ENCODE measurements around the gene FOXD3. TPM values are rescaled to one million over a fixed set of nuclear protein-coding genes. Genes with fewer than 3 reads are reported as not detected.

FOXD3 gene
- 0.05 TPM in 1 of 2 replicates, not detected in the other for total RNA-seq (2014; rRNA removed; shearing (Covaris generic))
- polyA plus RNA-seq (2015; cell fraction: cytosol; rRNA removed), result 0.23 TPM in 1 of 2 replicates, not detected in the other
- 0.11 TPM in 1 of 2 replicates, not detected in the other for polyA plus RNA-seq (2015; cell fraction: nucleus; rRNA removed)

DNA sequence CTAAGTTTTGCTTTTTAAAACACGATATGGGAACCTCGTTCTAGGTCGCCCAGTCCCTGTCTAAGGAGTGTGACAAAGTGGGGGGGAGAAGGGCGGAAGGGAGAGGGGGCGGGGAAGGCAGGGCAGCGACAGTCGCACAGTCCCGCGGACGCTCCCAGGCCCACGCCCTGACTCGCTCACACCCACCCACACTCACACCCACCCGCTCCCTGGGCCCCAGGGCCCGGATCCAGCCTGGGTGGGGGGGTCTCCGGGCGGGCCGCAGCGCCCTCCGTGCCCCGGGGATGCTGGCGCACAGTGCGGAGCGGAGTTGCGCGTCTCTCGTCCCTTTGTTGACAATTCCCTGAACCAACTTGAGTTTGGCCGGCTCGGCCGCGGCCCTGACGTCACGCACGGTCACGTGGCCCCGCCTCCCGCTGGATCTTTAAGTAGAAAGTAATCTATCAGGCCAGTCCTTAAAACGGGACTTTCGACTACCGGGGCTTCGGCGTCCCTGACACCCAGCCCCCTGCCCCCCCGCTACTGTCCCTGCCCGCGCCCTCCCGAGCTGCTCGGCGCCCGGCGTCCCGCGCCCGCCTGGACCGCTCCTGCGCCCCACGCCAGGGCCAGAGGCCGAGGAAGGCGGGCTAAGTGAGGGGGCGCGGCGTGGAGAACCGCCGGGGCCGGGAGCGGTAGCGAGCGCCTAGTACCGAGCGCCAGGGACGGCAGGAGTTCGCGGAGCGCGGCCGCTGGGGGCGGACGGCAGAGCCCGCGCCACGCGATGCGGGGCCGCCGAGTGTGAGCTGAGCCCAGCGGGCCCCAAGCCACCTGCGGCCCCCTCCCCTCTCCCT lies at the start of gene FOXD3:
Gene FOXD3 (plus strand): TSS at position 454 of the 830 bp plus-strand sequence. CDS start 492 bp downstream, outside the sequence.
- peak; percentile 15 for DNase-seq (ENCODE audit: low read depth)

DNA sequence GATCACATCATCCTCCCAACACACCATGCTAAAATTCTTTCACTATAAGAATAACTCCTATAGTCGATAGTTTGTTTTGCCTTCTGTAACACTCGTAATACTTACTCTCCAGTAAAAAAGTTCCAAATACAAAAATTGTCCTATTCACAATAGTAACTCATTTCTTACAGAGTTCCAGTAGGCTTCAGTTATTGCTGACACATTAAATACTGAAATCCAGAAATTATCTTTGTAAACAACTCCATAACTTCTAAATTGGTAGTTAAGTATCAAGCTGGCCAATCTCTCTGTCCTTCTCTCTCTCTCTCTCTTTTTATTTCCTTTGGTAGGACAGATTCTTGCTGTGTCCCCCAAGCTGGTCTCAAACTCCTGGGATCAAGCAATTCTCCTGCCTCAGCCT lies 49.6 kb upstream of the FOXD3 start:
- DNase-seq (ENCODE audit: low read depth), result no peak

DNA sequence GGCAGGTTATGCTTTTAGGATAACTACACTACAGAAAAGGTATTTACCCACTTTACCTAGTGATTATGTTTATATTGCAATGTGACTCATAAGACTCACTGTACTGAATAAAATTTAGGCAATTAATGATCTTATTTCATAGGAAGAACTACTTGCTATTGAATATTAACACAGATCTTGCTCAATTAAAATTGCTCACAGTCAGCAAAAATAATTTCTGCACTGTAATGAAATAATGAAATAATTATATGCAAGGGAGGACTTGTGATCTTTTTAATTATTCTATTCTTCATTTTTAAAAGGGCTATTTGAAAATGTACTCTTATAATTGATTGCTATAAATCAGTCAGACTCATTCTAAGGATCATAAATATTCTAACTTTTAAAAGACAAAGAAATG lies 48.0 kb upstream of the FOXD3 start:
- no peak for DNase-seq (ENCODE audit: low read depth)

DNA sequence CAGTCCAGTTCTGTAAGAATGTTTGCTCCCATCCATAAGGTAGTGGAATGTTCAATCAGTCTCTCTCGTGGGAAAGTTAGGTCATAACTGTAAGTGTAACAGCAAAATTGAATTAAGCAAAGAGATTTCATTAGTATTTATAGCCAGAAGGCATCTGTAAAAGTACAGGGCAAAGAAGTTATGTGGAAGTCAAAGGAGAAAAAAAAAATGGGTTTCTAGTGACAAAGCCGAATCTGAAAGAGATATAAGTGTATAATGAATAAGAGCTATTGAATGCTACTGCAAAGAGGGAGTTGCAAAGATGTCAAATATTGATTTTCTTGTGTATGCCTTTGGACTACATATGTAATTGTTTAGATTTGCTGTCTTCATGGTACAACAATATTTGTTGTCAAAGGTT lies 47.4 kb upstream of the FOXD3 start:
- DNase-seq (ENCODE audit: low read depth), result no peak

DNA sequence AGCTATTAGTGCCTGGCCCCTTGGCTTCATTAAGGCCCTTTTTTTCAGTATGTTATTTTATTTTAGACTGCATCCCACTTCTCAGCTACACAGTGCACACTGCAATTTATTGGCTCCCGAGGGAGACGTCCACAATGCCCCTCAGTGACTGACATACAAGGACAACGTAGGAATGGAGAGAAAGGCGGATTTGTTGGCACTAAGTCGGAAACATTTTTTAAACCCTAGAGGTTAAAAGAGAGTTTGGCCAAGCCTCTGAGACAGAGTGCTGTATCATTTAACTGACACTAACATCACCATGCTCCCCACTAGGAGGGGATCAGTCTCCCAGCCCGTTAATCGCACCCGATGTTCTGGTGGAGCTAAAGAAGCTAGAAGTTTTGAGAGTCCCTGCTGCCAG lies 45.7 kb upstream of the FOXD3 start:
- no peak for DNase-seq (ENCODE audit: low read depth)

DNA sequence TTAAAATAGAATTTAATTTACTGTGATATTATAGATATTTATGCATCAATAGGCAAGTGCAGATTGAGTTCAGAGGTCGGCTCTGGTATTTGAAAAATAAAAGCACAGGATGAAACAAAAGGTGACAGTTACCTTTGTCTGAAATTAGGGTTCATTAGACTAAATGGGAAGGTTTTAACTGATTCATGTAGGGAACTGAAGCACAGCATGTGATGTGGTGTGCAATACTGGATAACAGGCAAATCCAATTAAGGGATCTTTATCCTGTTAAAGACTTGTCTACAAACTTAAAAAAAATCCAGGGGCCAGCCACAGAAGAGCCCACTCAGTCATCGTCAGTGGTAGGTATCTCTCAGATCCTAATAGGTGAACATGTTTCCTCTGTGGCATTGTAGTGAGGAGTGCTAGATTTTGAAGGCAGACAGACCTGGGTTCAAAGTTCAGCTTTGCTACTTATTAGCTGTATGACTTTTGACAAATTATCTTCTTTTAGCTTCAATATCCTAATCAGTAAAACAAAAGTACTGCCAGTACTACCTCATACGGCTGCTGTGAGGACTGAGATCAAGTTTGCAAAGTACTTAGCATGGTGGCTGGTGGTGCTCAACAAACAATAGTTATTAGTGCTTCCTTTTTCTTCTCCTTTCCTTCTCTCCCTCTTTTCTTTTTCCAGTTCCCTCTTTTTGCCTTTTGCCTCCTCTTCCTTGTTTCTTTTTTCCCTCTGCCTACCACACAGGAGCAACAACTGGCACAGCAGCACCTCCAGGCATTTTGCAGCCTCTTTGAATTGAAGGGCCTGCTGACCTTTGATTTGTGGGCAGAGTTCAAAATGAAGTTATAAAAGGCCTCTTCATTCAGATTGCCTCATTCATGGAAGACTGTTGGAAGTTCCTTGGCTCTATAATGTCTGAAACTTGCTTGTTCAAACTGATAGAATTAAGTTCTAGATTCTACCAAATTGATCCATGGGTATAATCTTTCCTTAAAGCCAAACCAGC lies 44.9 kb upstream of the FOXD3 start:
- DNase-seq (ENCODE audit: low read depth), result no peak

DNA sequence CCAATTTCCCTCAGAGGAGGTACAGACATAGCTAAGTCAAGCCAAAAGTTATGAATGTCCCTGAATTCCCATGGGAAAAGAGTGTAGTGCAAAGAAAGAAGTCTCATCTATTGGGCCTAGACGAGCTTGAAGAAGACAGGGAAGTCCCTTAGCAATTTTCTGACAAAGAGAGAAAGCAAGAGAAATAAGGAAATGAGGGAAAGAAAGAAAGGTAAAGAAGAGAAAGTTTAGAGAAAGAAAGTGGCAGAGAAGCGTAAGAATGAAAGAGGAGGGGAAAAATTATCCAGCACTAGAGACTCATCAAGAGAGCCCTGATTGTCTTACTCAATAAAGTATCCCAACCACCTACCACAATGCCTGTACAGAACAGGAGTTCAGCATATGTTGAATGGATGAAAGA lies 40.6 kb upstream of the FOXD3 start:
- no peak for DNase-seq (ENCODE audit: low read depth)

DNA sequence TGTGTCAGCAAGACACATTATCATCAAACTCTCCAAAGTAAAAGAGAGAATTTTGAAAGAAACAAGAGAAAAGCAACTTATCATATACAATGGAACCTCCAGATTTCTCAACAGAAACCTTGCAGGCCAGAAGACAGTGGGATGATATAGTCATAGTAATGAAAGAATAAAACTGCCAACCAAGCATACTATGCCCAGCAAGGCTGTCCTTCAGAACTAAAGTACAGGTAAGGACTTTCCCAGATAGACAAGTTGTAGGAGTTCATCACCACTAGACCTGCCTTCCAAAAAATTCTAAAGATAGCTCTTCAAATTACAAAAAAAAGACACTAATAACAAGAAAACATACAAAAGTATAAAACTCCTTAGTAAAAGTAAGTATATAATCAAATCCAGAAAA lies 33.2 kb upstream of the FOXD3 start:
- no peak for DNase-seq (ENCODE audit: low read depth)

DNA sequence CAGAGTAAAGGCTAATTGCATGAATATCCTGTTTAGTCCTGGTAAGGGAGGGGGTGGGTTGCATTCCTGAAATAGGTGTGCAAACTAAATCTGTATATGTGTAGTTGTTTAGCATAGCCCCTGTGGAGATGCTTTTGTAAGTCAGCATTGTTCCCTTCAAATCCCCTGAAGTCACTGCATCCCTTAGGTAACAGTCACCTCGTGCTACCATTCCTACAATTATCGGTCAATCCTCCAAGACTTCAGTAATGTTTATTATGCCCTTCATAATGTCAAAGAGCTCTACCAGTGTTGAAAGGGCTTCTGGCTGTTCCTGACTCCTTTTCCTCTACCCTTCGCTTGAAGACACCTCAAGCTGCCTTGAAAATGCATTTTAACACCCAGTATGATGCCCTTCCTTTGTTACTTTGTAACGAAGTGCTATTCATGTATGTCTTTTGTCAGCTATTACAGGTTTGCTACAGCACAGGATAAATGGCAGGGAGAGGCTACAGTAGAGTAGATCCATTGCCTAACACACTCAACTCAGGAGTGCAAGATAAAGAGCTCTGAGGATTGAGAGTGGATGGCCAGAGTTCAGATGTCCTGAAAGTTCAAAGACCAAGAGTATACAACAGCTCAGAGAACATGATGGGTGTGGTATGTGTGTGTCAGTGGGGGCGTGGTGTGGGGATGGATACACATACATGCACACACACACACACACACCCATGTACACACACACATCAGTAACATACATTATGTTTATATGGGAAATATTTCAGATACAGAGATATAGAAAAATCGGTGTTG lies 27.4 kb upstream of the FOXD3 start:
- DNase-seq (ENCODE audit: low read depth), result no peak

DNA sequence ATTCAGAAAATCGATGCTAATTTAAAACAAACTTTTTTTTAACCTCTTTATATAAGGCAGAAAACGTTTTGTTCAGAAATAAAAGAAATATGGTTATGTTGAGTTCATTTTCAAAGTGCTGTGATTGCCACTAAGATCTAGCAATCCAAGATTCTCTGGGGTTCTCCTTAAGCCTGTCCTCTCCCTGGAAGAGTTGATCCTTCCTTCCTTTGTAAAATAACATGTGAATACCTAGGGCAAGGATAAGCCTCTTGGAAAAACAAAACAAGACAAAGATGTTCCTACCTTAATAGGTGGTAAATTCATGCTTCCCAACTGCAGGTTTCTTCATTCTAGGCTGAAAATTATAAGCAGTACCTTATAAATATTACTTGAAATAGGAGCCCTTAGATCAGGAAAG lies 18.0 kb upstream of the FOXD3 start:
- DNase-seq (ENCODE audit: low read depth), result no peak

DNA sequence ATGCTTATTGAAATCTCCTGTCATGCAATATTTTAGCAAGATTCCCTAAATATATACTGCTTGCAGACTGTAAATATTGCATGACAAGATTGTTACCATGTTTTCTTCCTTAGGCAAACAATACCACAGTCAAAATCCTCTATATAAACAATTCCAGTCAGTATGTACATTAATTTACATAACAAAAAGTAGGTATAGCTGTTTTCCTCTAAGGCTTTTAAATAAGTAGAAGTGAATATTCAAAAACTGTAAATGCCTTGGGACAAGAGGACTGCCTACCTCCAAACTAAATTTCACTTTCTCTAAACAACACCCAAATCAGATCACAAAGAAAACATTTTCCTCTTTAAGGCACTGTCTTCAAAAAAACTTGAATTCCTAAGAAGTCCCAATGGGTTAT lies 17.3 kb upstream of the FOXD3 start:
- DNase-seq (ENCODE audit: low read depth), result no peak

DNA sequence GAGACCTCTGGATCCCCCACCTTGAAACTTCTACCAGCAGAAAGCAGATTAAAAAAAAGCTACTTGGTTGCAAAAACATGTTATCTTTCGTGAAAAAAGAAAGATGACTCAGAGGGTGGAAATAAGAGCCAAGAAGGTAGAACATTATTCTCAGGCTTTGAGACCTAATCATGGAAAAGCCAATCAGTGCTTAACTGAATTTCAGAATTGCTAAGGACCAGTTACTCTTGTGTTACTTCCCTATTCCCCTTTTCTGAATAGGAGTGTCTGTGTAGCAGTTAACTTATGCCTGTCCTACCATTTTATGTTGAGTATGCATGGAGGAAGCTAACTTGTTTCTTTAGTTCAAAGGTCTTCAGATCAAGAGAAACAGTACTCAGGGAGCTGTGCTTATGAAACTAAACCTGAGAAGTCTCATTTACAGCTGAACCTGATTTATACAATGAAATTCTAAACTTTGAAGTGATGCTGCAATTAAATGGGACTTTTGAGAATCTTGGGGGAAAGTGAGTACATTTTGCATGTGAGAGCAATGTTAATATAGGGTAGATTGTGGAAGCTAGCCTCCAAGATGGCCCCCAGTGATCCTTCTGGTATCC lies 15.1 kb upstream of the FOXD3 start:
- no peak for DNase-seq (ENCODE audit: low read depth)

DNA sequence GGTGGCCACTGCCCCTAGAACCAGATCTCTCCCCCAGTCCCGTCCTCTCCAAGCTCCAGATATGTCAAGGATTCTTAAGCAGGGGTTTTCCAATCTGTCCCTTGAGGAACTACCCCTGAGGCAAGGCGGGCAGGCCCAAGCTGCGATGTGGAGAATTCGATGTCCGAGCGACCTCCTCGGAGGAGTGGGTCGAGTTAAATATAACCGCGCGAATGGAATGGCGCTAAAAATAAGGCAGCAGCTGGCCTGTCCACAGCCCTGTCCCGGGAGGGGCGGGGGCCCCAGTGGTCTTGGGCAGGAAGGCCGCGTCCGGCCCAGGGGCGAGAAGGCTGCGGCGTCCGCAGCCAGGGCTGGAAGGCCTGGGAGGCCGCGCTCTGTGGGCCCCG lies 5.8 kb upstream of the FOXD3 start:
- no peak for DNase-seq (ENCODE audit: low read depth)

DNA sequence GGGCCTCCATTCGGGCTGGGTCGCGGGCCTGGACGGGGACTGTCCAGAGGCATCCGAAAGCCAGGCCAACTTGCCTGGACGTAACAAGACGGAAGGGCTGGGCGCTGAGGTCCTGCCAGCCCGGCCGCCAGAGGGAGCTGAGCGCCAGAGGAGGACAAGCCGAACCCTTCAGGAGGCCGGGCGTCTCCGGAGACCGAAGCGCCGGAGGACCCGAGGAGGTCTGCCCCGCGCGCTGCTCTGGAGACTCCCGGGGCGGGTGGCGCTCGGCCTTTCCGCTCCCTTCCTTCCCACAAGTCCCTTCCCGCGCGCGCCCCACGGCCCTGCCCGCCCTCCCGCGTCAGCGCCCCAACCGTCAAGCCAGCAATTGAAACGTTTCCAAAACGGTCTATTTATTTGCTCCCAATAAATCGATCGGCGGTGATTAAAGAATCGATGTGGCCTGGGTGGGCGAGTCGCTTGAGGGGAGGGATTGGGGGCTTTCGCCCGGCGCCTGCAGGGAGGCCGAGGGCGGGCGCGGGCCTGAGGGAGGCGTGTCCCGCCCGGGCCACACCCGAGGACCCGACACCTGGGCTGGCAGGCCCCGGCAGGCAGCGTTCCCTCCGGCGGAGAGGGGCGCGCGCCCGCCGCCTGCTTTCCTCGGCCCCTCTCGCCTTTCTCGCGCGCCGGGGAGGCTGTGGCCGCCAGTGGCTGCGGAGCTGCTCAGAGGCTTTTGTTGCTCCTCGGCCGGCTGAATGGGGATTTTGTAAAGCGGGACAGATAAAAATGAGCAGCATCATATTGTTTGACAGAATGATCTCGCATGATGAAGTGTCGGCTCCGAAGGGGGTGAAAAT lies 5.2 kb upstream of the FOXD3 start:
- DNase-seq (ENCODE audit: low read depth), result peak; percentile 55

DNA sequence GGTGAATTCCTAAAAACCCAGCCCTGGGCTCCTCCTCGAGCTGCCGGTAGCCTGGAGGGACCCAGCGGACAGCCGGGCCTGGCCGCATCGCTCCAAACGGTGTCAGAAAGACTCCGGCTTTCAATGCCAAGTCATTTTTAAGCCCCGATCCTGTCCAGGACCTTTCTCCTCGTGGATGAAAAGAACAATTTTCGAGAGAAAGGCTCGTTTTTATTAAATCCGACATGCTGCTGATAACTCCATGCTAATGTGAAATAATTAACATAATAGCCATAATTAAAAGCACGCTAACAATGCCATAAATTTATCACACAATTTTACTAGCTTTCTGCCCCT lies 4.6 kb upstream of the FOXD3 start:
- DNase-seq (ENCODE audit: low read depth), result no peak

DNA sequence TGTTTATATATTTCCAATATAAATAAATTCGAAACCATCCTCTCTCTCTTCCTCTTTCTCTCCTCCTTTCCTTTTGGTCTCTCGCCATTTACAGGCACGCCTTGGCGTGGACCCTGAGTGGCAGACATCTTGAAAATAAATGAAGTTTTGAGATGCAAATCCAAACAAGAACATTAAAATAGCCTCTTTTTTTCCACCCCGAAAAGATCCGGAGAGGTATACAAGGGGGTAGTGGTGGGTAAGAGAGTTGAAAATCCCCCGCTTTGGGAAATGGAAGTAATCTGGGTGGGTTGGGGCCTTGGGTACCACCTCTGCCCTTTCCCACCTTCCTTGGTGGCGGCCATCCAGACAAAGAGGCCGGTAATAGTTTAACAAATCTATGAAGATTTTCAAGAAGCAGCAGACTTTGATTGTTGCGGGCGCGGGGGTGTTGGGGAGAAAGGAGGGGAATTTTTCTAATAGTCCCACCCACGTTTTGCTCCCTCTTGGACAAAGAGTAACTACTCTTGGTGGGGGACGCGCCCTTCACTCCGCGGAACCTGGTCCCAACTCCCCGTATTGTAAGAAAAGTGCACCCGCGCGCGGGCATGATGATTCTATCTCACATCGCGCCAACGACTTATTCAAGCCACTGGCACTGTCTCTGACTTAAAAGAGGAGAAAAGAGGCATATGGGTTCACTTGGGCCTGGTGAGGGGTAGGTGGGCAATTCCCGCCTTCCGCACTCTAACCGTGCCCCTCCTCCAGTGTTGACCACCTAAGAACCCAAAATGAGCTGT lies 4.0 kb upstream of the FOXD3 start:
- DNase-seq (ENCODE audit: low read depth), result no peak

DNA sequence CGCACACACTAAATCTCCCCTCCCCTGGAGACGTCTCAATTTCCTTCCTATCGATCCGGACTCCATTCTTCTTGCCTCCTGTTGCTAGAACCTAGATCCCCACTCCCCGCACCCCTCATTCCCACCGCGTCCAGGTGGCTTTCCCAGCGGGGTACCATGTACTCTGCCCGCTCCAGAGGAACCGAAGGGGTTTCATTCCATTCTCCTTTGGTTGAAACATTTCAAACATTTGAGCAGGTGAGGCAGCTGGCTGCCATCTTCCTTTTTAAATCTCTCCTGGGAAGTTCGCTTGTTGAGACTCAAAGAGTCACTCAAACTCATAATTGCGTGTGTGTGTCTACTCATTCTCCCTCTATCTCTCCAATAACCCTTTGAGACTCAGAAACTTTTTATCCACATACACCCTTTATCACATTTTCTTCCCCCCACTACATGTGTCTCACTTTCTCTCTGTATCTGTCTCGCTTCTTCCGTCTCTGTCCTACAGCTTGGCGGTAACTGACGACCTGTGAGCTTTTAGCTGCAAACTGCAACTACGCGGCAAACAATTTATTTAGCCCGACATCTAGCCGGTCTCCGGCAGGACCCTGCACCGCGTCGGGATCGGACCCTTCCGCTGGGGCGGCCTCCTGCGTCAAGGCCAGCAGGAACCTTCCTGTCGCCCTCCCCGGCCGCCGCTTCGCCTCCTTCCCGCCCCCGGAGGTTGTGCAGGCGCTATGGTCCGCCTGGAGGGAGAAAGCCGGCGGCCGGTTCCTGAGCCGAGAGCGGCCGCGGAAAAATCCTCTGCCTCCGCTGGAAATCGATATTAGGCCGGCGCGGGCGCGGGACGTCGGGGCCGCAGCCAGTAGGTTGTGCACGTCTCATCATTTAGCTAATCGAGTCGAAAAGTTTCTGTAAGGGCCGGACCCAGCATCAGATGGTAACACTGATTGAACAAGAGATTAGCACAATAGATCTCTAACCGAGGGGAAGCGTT lies 3.0 kb upstream of the FOXD3 start:
- no peak for DNase-seq (ENCODE audit: low read depth)

All from HT1080 (cell line).